Colon (tissue), 2 donors: ENCODE measurements around the gene ACTG2.

Experiments
- FAIRE-seq: peaks from 2 replicates; lab custom pipeline; 2012; peaks lifted over from hg19 to GRCh38; lab: Jason Lieb, UNC
- donor health status: control.
- donor health status: control.

ACTG2 gene

DNA sequence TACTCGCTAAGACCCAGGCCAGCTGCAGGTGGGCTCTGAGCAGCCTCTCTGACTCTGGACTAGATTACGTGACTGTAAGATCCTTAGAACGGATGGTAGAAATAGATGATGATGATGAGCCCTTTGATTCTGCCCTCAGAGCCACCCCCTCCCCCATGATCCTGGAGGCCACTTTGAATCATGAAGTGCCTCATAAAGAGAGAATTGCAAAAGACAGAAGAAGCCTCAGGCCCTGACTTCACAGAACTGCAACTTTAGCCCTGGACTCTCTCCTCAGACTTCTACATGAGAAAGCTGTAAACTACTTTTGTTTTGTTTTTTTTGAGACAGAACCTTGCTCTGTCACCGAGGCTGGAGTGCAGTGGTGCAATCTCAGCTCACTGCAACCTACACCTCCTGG lies 76.5 kb downstream of the ACTG2 start:
- FAIRE-seq, result no peak
